Measurements from ENCODE around the gene PHF12.

- TF ChIP-seq CTCF (IDR thresholded peaks at IDR 0.05) (no peak), POLR2A (IDR thresholded peaks at IDR 0.05) (no peak)
These were observed 4.8 kb upstream of the PHF12 start for GRCh38 chr17:28956112-28956511.
